Cardiac muscle cell (in vitro differentiated cells and primary cell): ENCODE results near the gene AASDH. TPM values are rescaled to one million over a fixed set of nuclear protein-coding genes. Genes with fewer than 3 reads are reported as not detected.

Experiments
- DNase-seq, 2 donors: peaks; one replicate each; pipeline versions ENCODE4 v3.0.0 to v3.0.0-alpha.2; 2010 to 2017; ENCODE audit warnings: low read depth in 1 of 2, low spot score in 1 of 2
- H3K27ac ChIP-seq: fragments of 200-600 bp; sonication (generic); 2 replicates; pipeline ENCODE4 v1.5.1; 2016
- H3K27me3 ChIP-seq: fragments of 200-600 bp; sonication (generic); 2 replicates; pipeline ENCODE4 v1.6.0; 2016; ENCODE audit warnings: control low read depth
- H3K36me3 ChIP-seq: fragments of 200-600 bp; sonication (generic); 2 replicates; pipeline ENCODE4 v1.5.1; 2016; ENCODE audit warnings: control low read depth
- H3K4me1 ChIP-seq: fragments of 200-600 bp; sonication (generic); 2 replicates; pipeline ENCODE4 v1.8.1; 2017; ENCODE audit warnings: low read depth, mild to moderate bottlenecking, mixed run types
- H3K4me3 ChIP-seq: fragments of 200-600 bp; sonication (generic); 2 replicates; pipeline ENCODE4 v1.5.1; 2016; ENCODE audit warnings: mild to moderate bottlenecking
- H3K9me3 ChIP-seq: fragments of 200-600 bp; sonication (generic); 2 replicates; pipeline ENCODE4 v1.5.1; 2017; ENCODE audit warnings: low read depth, mild to moderate bottlenecking, control low read depth
- polyA plus RNA-seq: library from polyadenylated mRNA; unstranded; fragments of >200 nt; fragmentation: Nextera tagmentation; extraction: Ambion mirVana; gene quantifications from 2 replicates; pipeline ENCODE4 v1.2.1, GENCODE V29; 2016
- total RNA-seq: library from RNA; depleted of rRNA; stranded (reverse); fragments of >200 nt; gene quantifications from 2 replicates; pipeline ENCODE4 v1.2.3, GENCODE V29; 2016
- TF ChIP-seq, protein P1 (sequence below): IDR thresholded peaks from 2 replicates; pipeline ENCODE4 v1.5.1; 2012; ENCODE audit warnings: low read depth, mild to moderate bottlenecking, low read length

Gene AASDH
- total and polyA plus RNA-seq, 2 experiments from 2014 or later, result 8.4 to 15.7 TPM

- Histone ChIP-seq H3K36me3 (peaks cover 5% of the 10 kb centered on the region), H3K4me1 (no peaks in the 10 kb centered on the region), H3K9me3 (no peaks in the 10 kb centered on the region), H3K27me3 (no peaks in the 10 kb centered on the region), H3K27ac (no peak overlapping the region), H3K4me3 (no peak overlapping the region)
- TF ChIP-seq, protein P1, sequence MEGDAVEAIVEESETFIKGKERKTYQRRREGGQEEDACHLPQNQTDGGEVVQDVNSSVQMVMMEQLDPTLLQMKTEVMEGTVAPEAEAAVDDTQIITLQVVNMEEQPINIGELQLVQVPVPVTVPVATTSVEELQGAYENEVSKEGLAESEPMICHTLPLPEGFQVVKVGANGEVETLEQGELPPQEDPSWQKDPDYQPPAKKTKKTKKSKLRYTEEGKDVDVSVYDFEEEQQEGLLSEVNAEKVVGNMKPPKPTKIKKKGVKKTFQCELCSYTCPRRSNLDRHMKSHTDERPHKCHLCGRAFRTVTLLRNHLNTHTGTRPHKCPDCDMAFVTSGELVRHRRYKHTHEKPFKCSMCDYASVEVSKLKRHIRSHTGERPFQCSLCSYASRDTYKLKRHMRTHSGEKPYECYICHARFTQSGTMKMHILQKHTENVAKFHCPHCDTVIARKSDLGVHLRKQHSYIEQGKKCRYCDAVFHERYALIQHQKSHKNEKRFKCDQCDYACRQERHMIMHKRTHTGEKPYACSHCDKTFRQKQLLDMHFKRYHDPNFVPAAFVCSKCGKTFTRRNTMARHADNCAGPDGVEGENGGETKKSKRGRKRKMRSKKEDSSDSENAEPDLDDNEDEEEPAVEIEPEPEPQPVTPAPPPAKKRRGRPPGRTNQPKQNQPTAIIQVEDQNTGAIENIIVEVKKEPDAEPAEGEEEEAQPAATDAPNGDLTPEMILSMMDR, result no peak
- DNase-seq, result no peak
Observed at GRCh38 chr4:56348576-56348975, 38.7 kb downstream of the AASDH start.

DNA sequence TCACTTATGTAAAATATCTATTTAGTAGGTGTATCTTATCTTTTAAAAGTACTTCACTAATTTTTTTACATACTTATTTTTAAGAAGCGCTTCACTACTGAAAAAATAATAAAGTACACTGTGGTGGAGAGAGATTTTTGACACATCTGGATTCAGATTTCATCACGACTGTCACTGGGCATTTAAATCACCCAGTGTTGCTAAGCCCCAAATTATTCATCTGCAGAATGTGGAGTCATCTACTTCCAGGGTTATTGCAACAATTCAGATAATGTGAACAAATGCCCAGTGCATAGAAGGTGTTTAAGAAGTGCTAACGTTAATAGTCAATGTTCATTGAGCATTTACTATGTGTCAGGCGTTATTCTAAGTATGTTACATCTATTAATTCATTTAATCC lies 41.8 kb downstream of the AASDH start:
- Histone ChIP-seq H3K27ac (no peak overlapping the region), H3K36me3 (peaks cover 3% of the 10 kb centered on the region), H3K4me3 (no peak overlapping the region), H3K27me3 (no peaks in the 10 kb centered on the region), H3K4me1 (no peaks in the 10 kb centered on the region), H3K9me3 (no peaks in the 10 kb centered on the region)
- no peak for DNase-seq
- TF ChIP-seq, protein P1, result no peak

- Histone ChIP-seq H3K36me3 (no peaks in the 10 kb centered on the region), H3K27ac (no peak overlapping the region), H3K4me1 (no peaks in the 10 kb centered on the region), H3K4me3 (no peak overlapping the region), H3K9me3 (no peaks in the 10 kb centered on the region), H3K27me3 (no peaks in the 10 kb centered on the region)
- TF ChIP-seq, protein P1, result no peak
- DNase-seq, result peak in 1 of 2 donors; percentile 9
Observed at GRCh38 chr4:56342746-56343145, 44.5 kb downstream of the AASDH start.

- Histone ChIP-seq H3K9me3 (no peaks in the 10 kb centered on the region), H3K27me3 (no peaks in the 10 kb centered on the region), H3K27ac (no peak overlapping the region), H3K4me1 (peaks cover 8% of the 10 kb centered on the region), H3K4me3 (no peak overlapping the region), H3K36me3 (no peaks in the 10 kb centered on the region)
- DNase-seq, result peak in 1 of 2 donors; percentile 4
- TF ChIP-seq, protein P1, result no peak
Observed at GRCh38 chr4:56330691-56331090, 56.6 kb downstream of the AASDH start.

GRCh38 chr4:56326363-56326762 lies 60.9 kb downstream of the AASDH start:
- peak overlapping the region; percentile 26 for H3K27ac ChIP-seq
- H3K36me3 ChIP-seq, result no peaks in the 10 kb centered on the region
- DNase-seq, result peak in 1 of 2 donors; percentile 21
- H3K4me1 ChIP-seq, result peaks cover 8% of the 10 kb centered on the region
- no peaks in the 10 kb centered on the region for H3K9me3 ChIP-seq
- TF ChIP-seq, protein P1, result no peak
- H3K4me3 ChIP-seq, result no peak overlapping the region
- H3K27me3 ChIP-seq, result no peaks in the 10 kb centered on the region
